ENCODE measurements around the gene LHX3.

DNA sequence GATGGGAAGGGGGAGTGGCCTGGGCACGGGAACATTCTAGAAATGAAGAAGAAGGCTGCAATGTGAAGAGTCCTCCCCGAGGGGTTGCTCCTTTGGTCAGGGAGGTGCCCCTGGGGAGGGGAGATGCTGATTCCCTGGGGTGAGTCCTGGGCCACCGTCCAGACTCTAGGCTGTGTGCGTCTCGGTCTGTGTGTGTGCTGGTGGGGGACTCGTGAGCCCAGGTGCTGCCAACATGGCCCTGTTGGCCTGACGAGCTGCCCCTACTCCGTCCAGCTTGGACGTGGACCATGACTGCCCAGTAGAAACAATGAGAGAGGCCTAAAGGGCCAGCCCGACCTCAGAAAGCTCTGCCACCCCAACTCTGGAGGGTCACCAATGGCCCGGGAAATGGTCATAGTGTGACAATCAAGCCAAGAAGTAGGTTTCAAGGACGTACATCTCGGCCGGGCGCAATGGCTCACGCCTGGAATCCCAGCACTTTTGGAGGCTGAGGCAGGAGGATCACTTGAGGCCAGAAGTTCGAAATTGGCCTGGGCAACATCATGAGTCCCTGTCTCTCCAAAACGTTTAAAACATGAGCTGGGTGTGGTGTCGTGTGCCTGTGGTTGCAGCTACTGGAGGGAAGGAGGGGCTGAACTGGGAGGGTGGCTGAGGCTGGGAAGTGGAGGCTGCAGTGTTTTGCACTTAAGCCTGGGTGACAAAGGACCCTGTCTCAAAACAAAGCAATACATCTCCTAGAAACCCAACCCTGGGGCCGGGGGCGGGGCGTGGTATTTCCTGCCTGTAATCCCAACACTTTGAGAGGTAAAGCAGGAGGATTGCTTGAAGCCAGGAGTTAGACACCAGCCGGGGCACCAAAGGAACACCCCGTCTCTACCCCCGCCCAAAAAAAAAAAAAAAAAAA, 17.0 kb downstream of the LHX3 start:
- TF ChIP-seq EZH2 (IDR thresholded peaks at IDR 0.05; ENCODE audit: borderline replicate concordance, insufficient read depth, low read length, poor library complexity, severe bottlenecking) (no peak), POLR2AphosphoS5 (IDR thresholded peaks at IDR 0.05) (no peak)
